Measurements from ENCODE around the gene ZNFX1.
A peak's percentile ranks its signal among the peaks of the same experiment; 100 is the strongest.

Gene ZNFX1

GRCh38 chr20:49292010-49292409, 14.2 kb upstream of the ZNFX1 start:
- DNase-seq (ENCODE audit: low spot score), result no peak

DNA sequence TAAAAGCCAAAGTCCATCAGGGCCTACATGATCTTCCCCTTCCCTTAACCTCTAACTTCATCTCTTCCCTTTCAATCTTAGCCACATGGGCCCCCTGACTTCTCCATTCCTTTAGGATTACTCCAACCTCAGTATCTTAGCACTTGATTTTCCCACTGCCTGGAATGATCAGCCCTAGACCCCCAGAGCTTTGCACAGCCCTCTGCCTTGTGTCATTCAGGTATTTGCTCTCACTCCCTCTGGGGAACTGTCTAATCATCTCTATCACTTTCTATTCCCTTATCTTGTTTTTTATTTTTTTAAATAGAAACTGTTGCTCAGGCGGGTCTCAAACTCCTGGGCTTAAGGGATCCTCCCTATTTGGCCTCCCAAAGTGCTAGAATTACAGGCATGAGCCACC, 13.3 kb upstream of the ZNFX1 start:
- no peak for DNase-seq (ENCODE audit: low spot score)

- no peak for DNase-seq (ENCODE audit: low spot score)
Observed at GRCh38 chr20:49290608-49291191, 12.8 kb upstream of the ZNFX1 start.

DNA sequence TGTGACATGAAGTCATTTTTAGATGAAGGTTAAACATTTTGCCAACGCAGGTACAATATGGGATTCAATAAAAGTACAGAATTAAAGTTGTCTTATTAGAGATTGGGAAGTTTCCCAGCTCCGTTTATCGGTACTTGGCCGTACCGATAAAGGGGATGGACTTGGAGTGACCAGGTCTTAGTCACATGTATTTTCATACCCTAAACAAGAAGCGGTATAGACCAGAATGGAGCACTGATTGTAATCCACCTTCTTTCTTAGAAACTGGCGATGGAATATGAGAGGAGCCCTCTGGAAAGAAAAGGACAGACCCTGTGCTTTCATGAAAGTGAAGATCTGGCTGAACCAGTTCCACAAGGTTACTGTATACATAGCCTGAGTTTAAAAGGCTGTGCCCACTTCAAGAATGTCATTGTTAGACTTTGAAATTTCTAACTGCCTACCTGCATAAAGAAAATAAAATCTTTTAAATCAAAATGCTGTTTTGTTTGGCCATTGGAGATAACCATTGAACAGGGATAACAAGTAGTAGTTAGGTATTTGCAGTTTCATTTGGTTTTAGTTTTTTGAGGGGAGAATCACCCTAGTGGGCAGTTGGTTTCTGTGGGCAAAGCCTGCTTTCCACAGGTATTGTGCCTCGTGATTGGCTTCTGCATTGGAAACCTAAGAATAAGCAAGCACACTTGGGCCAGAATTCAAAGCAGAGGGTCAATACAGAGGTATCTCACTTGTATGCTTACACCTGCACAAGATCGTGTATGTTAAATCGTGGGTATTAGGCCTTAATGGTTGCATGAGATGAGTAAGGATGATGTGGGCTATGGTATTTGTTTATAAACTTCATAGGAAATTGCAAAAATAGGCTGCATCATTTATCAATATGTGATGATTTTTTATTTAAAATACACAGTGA, 11.2 kb upstream of the ZNFX1 start:
- DNase-seq (ENCODE audit: low spot score), result no peak

DNA sequence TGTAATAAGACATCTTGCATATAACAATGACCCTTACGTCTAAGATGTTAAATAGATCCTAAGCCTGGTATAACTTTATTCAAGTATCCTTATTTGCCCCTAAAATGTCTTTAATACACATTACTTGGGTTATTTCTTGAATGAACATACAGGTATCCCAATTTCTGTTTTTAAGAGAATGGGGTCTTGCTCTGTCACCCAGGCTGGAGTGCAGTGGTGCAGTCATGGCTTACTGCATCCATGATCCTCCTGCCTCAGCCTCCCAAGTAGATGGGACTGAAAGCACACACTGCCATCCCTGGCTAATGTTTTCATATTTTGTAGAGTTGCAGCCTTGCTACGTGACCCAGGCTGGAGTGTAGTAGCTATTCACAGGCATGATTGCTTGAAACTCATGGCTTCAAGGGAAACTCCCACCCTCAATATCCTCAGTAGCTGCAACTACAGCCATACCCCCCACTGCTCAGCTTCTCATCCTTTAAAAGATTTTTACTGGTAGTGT, 10.4 kb upstream of the ZNFX1 start:
- DNase-seq (ENCODE audit: low spot score), result no peak

DNA sequence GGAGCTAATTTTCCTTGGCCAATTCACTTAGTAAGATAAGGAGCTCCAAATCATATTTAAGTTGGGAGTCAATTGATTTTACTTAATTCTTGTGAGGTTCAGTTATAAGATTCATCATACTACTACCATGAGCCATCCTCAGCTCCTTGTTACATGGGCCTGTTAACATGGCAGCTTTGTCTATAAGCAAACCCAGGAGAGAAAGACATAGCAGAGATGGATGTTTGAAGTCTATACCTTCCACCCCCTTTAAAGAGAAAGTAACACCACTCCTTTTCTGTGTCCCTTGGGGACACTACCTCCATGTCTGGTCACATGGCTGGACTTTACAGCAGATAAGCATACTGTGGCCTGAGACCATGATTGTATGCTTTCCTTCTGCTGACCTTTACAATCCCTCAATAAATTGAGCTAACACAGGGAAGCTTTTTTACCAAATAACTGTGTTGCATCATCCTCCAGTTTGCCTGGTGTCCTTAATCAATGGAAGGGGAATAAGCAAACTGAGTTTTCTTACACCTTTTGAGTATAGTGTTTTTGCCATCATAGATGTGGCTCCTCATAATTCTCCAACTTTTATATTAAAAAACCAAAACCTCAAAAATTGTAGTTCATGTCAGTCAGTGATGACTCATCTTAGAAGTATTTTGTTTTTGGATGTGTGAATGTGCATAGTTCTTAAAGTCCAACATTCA, 9.8 kb upstream of the ZNFX1 start:
- peak; percentile 25 for DNase-seq (ENCODE audit: low spot score)

DNA sequence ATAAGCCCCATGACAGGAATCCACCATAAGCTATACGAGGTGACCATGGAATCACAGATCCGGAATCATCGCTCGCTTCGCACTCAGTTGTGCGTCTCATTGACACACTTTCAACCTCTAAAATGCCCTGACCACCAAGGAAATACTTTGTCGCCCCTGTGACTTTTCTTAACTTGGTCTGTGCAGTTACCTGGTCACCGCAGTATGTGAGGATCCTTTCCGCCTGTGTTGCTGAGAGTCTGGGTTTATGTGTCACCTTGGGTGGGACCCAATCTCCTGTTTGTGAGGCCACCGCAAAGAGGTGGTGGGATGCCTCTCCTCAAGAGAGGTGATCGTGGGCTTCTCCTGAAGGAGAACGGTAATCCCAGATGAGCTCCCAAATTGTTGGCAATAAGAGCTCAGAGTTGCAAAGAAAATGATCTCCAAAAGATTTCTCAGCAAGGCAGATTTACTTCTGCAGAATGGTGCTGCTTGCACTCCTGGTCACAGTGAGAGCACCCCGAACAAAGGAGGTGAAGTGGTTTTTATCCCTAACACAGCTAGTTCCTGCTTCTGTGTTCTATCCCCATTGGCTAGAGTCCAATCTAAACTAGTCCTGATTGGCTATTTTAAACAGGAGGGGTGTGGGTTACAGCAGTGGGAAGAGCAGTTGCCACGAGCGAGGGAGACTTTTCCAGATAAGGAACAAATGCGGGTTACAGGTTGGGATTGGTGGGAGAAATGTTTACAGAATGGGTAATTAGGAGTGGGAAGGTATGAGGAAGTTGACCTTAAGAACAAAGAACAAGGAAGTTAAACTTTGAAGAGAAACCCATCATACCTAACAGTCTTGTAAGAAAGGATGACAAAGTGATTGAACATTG, 9.1 kb upstream of the ZNFX1 start:
- DNase-seq (ENCODE audit: low spot score), result no peak

- no peak for DNase-seq (ENCODE audit: low spot score)
Observed at GRCh38 chr20:49285813-49286494, 8.1 kb upstream of the ZNFX1 start.

- DNase-seq (ENCODE audit: low spot score), result no peak
Observed at GRCh38 chr20:49285233-49285668, 7.4 kb upstream of the ZNFX1 start.

DNA sequence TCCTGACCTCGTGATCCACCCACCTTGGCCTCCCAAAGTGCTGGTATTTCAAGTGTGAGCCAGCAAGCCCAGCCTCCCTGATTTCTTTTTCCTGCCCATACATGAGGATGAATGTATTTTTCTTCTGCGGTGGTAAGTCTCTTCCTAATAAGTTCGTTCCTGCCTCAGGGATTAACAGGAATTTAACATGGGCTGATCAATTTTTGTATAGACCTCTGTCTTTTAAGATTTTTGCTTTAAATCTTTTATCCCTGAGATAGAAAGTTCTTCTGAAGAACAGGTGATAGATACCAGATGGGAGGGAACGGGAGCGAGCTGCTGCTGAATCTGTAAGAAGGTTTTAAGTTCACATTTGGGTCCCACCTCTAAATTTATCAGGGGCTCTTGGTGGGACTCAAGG, 7.0 kb upstream of the ZNFX1 start:
- no peak for DNase-seq (ENCODE audit: low spot score)

GRCh38 chr20:49283703-49284625, 6.1 kb upstream of the ZNFX1 start:
- no peak for DNase-seq (ENCODE audit: low spot score)

- no peak for DNase-seq (ENCODE audit: low spot score)
Observed at GRCh38 chr20:49283176-49283702, 5.4 kb upstream of the ZNFX1 start.

DNA sequence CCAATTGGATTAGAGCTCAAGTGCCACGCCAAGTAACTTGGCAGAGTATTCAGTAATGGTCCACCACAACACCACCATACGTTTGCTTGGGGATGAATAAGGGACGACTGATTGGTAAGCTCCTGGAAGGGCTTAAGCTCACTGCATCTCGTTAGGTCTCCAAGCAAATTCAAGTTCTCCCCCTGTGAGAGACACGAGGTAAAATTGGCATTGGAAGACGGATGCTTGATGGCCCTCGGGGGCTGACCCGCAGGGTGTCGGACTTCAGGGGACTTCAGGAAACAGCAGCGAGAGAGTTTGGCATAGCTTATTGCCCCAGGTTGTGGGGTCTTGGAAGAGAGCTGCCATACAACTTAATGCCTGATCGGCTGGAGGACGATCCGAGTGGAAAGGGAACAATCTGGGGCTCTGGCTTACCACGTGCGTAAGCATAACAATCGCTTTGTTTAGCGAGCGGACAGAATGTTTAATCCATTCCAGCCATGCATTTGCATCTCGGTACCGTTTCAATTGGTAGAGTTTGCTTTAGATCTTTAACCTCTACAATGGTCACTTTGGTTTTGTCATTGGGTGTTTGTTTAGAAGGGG, 4.8 kb upstream of the ZNFX1 start:
- no peak for DNase-seq (ENCODE audit: low spot score)

- no peak for DNase-seq (ENCODE audit: low spot score)
Observed at GRCh38 chr20:49281913-49282467, 4.1 kb upstream of the ZNFX1 start.

DNA sequence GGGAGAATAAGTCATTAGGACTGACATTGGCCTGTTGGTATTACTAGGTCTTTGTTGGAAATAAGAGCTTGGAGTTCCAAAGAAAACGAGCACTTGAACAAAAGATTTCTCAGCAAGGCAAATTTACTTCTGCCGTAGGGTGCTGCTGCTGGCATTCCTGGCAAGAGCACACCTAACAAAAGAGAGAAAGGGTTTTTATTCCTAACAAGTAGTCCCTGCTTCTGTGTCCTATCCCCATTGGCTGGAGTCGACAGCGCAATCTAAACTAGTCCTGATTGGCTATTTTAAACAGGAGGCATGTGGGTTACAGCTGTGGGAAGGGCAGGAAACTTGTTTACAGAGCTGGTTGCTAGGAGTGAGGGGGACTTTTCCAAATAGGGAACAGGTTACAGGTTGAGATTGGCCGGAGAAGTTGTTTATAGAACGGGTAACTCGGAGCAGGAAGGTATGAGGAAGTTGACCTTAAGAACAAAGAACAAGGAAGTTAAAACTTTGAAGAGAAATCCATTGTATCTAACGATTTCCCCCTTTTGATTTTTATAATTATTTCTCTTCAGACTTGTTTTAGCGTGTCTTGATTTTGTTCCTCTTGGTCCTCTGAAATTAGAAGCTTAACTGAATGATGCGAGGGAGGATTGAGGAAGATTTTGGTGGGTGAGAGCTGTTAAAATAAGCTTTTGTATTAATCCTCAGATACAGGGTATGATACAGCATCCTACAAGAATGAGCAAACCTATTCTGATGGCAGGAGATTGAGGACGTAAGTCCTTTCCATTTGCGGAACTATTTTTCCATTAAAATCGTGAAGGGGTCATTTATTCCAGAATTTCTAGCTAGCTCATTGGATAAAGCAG, 3.4 kb upstream of the ZNFX1 start:
- DNase-seq (ENCODE audit: low spot score), result no peak

DNA sequence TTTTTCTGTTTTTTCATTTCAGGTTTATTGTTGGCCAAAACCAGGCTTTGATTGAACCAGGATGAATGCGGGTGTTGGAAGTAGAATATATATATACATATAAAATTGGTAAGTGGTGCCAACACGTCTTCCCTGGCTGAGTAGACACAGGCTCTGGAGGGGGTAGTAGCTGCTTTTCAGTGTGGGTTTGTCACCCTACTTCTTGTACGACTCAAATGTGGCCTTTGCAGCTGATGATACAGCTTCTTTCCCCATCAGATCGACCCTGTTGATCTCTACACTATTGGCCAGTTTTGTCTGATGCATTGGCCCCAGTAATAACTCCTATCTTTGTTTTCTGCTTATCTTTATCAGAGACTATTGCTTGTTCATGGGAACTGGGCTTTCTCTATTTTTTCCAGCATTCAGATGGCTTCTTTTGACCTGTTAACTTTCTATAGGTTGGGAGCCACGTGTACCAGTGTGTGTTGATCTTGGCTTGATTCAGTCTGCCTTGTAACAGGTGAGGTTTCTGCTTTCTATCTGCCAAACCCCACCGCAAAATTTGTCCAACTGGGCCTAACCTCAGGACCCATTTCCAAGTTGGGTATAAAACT, 2.7 kb upstream of the ZNFX1 start:
- DNase-seq (ENCODE audit: low spot score), result no peak

GRCh38 chr20:49279677-49280462, 2.0 kb upstream of the ZNFX1 start:
- DNase-seq (ENCODE audit: low spot score), result no peak
